K562 (cell line): ENCODE measurements around the gene WFDC8. TPM values are rescaled to one million over a fixed set of nuclear protein-coding genes. Genes with fewer than 3 reads are reported as not detected.

ENCODE experiments used
- ATAC-seq: fragments of 200-7000 bp; cut with Tn5 transposase; 3 replicates; pipeline ENCODE4 v1.9.1; 2020; ENCODE audit warnings: moderate library complexity
- BruUV-seq: library from RNA; stranded (reverse); fragments of 400-500 nt; replicated peaks from 2 replicates; lab custom pipeline; 2021; lab: Mats Ljungman, UMichigan
- CTCF ChIA-PET: fragments of 300-600 bp; formaldehyde crosslinking; extraction: SDS; loops from one replicate; lab custom pipeline; 2021; ENCODE audit warnings: low intra/inter-chr PET ratio; lab: Yijun Ruan, JAX
- POLR2A ChIA-PET: fragments of 300-600, 350-650 bp; sonication (Branson Sonifier 250); formaldehyde crosslinking; extraction: SDS; loops from one replicate; lab custom pipeline; 2021; ENCODE audit warnings: antibody characterized with exemption, inconsistent platforms; lab: Yijun Ruan, JAX
- DNase-seq, 4 experiments: peaks; one replicate each; pipeline versions ENCODE4 v3.0.0 to v3.0.0-alpha.2; 2011 to 2018; ENCODE audit warnings: low spot score in 3 of 4, mixed read lengths in 3 of 4; ENCODE audit errors: extremely low read depth in 1 of 4
- FAIRE-seq: peaks from 2 replicates; lab custom pipeline; 2011; peaks lifted over from hg19 to GRCh38; lab: Jason Lieb, UNC
- H2AFZ ChIP-seq: 2 replicates; pipeline ENCODE4 v1.6.0; 2011; ENCODE audit warnings: low read depth, low read length, control low read depth, inconsistent platforms
- H3K27ac ChIP-seq: fragments of 200-600 bp; 3 replicates; pipeline ENCODE4 v1.8.0; 2011; ENCODE audit warnings: low read depth, mild to moderate bottlenecking, control low read depth, inconsistent platforms, low read length, moderate library complexity, mixed read lengths; ENCODE audit errors: extremely low read depth
- H3K27me3 ChIP-seq, 2 experiments: fragments of 300-600 bp in 1 of 2; 2 replicates in 1 of 2; 3 replicates in 1 of 2; pipeline versions ENCODE4 v1.6.0 to v1.8.0; 2011; ENCODE audit warnings: inconsistent platforms in 2 of 2, low read length in 2 of 2, mild to moderate bottlenecking in 1 of 2, mixed read lengths in 1 of 2, moderate library complexity in 1 of 2; ENCODE audit not compliant: control insufficient read depth in 2 of 2, insufficient read depth in 2 of 2
- H3K36me3 ChIP-seq: fragments of 300-600 bp; 3 replicates; pipeline ENCODE4 v1.8.0; 2011; ENCODE audit warnings: mild to moderate bottlenecking, low read length, inconsistent platforms; ENCODE audit not compliant: control insufficient read depth, insufficient read depth
- H3K4me1 ChIP-seq, 2 experiments: fragments of 200-600 bp in 1 of 2; replicated peaks in 1 of 2; 2 replicates in 1 of 2; 3 replicates in 1 of 2; pipeline versions ENCODE4 v1.5.1 to v1.8.0; 2011; ENCODE audit warnings: inconsistent platforms in 2 of 2, low read length in 2 of 2, mild to moderate bottlenecking in 1 of 2, mixed read lengths in 1 of 2, moderate library complexity in 1 of 2; ENCODE audit not compliant: control insufficient read depth in 2 of 2, insufficient read depth in 2 of 2
- H3K4me2 ChIP-seq: 2 replicates; pipeline ENCODE4 v1.6.1; 2011; ENCODE audit warnings: low read length, control low read depth, inconsistent platforms, mixed read lengths; ENCODE audit not compliant: insufficient read depth
- H3K4me3 ChIP-seq: fragments of 200-600 bp; sonication (generic), shearing (Covaris generic); 2 replicates; pipeline ENCODE4 v1.5.1; 2016; ENCODE audit warnings: control low read depth, inconsistent platforms
- H3K79me2 ChIP-seq: fragments of 200-600 bp; 3 replicates; pipeline ENCODE4 v1.8.0; 2011; ENCODE audit warnings: low read length, inconsistent platforms; ENCODE audit not compliant: control insufficient read depth, insufficient read depth
- H3K9ac ChIP-seq, 2 experiments: 2 replicates each; pipeline versions ENCODE4 v1.6.0 to v1.6.1; 2011; ENCODE audit warnings: low read depth in 2 of 2, low read length in 2 of 2, control low read depth in 1 of 2, inconsistent platforms in 1 of 2, mild to moderate bottlenecking in 1 of 2, mixed read lengths in 1 of 2; ENCODE audit not compliant: insufficient read depth in 1 of 2
- H3K9me1 ChIP-seq: one replicate; pipeline ENCODE4 v1.6.0; 2011; ENCODE audit warnings: inconsistent platforms, mild to moderate bottlenecking, low read length, moderate library complexity; ENCODE audit not compliant: control insufficient read depth, insufficient read depth
- H3K9me3 ChIP-seq: replicated peaks from 2 replicates; pipeline ENCODE4 v1.5.1; 2011; ENCODE audit warnings: low read depth, low read length, inconsistent platforms; ENCODE audit not compliant: control insufficient read depth, insufficient read depth
- H4K20me1 ChIP-seq: replicated peaks from 2 replicates; pipeline ENCODE4 v1.6.1; 2011; ENCODE audit warnings: low read length, inconsistent platforms, mixed read lengths; ENCODE audit not compliant: control insufficient read depth, insufficient read depth
- ETV1 ChIP-seq: fragments of 450-650 bp; conservative IDR thresholded peaks from 2 replicates; pipeline ENCODE4 v1.6.1; 2016; ENCODE audit warnings: missing genetic modification characterization, control low read depth, low read depth, missing compliant biosample characterization
- ETV6 ChIP-seq, 3 experiments: fragments of 150-350 bp in 1 of 3; sonication (generic) in 1 of 3; formaldehyde crosslinking in 1 of 3; IDR thresholded peaks; 2 replicates each; pipeline versions ENCODE4 v1.6.1 to v1.8.0; 2014 to 2022; ENCODE audit warnings: borderline replicate concordance in 2 of 3, low read depth in 2 of 3, antibody characterized with exemption in 1 of 3, low read length in 1 of 3, mild to moderate bottlenecking in 1 of 3, missing genetic modification reagents in 1 of 3
- FOSL1 ChIP-seq: fragments of 200-800 bp; sonication (Bioruptor generic); conservative IDR thresholded peaks from 2 replicates; pipeline ENCODE4 v1.6.1; 2016; ENCODE audit warnings: missing genetic modification characterization, missing compliant biosample characterization
- HIVEP1 ChIP-seq: fragments of 250-450 bp; sonication (Bioruptor Pico); IDR thresholded peaks from 2 replicates; pipeline ENCODE4 v1.4.0; 2020; ENCODE audit warnings: mild to moderate bottlenecking
- HMGN3 ChIP-seq: IDR thresholded peaks from 2 replicates; pipeline ENCODE4 v1.6.1; 2011; ENCODE audit warnings: borderline replicate concordance, low read depth, mild to moderate bottlenecking, mixed read lengths, low read length; ENCODE audit not compliant: insufficient read length; ENCODE audit errors: extremely low read depth
- HSF4 ChIP-seq: fragments of 250-450 bp; sonication (Bioruptor Pico); IDR thresholded peaks from 2 replicates; pipeline ENCODE4 v2.1.2; 2022; ENCODE audit warnings: mild to moderate bottlenecking, moderate library complexity, borderline replicate concordance
- JUND ChIP-seq, 2 experiments: IDR thresholded peaks; 2 replicates in 1 of 2; 3 replicates in 1 of 2; pipeline ENCODE4 v1.6.1; 2011; ENCODE audit warnings: borderline replicate concordance in 2 of 2, low read depth in 2 of 2, low read length in 2 of 2, improper control_type of control experiment in 1 of 2, missing biosample characterization in 1 of 2, missing genetic modification characterization in 1 of 2, missing genetic modification reagents in 1 of 2
- KHSRP ChIP-seq: fragments of 450-650 bp; IDR thresholded peaks from 2 replicates; pipeline ENCODE4 v1.6.1; 2017
- MEIS2 ChIP-seq: fragments of 450-650 bp; IDR thresholded peaks from 2 replicates; pipeline ENCODE4 v1.6.1; 2014; ENCODE audit warnings: mild to moderate bottlenecking; ENCODE audit not compliant: partially characterized antibody
- POLR2H ChIP-seq: IDR thresholded peaks from 2 replicates; pipeline ENCODE4 v1.6.1; 2016; ENCODE audit warnings: missing genetic modification characterization, low read depth, mild to moderate bottlenecking, control low read depth, missing compliant biosample characterization, moderate library complexity
- ZNF175 ChIP-seq: fragments of 200-800 bp; sonication (Bioruptor generic); IDR thresholded peaks from 2 replicates; pipeline ENCODE4 v1.6.1; 2016; ENCODE audit warnings: low read depth, mild to moderate bottlenecking, missing genetic modification characterization, missing compliant biosample characterization
- ZNF584 ChIP-seq: fragments of 200-800 bp; sonication (Bioruptor generic); IDR thresholded peaks from 2 replicates; pipeline ENCODE4 v1.6.1; 2016; ENCODE audit warnings: low read depth, mild to moderate bottlenecking, missing genetic modification characterization, missing compliant biosample characterization
- ZNF589 ChIP-seq: fragments of 200-800 bp; sonication (Bioruptor generic); IDR thresholded peaks from 2 replicates; pipeline ENCODE4 v1.6.1; 2016; ENCODE audit warnings: low read depth, missing genetic modification characterization, missing compliant biosample characterization
- ZNF75A ChIP-seq: fragments of 450-650 bp; formaldehyde crosslinking; IDR thresholded peaks from 2 replicates; pipeline ENCODE4 v1.4.0; 2020; ENCODE audit warnings: mild to moderate bottlenecking
- ZSCAN32 ChIP-seq: fragments of 450-650 bp; formaldehyde crosslinking; IDR thresholded peaks from 2 replicates; pipeline ENCODE4 v1.4.0; 2020; ENCODE audit warnings: mild to moderate bottlenecking, moderate library complexity
- WGBS: fragments of 100-300 bp; shearing (Covaris generic); methylation state at CpG from one replicate; pipeline ENCODE4 v1.1.6; 2016; ENCODE audit warnings: low coverage, mixed read lengths; ENCODE audit not compliant: insufficient coverage; ENCODE audit errors: missing lambda C conversion rate; 5-methylcytosine and 5-hydroxymethylcytosine counted together
- in situ Hi-C: fragments of 300-500 bp; cut with MboI; formaldehyde crosslinking; loops from 4 replicates; pipeline ENCODE4 v1.15.0; 2018; ENCODE audit warnings: inconsistent platforms, mixed read lengths
- intact Hi-C: fragments of 100-400 bp; cut with micrococcal nuclease; formaldehyde crosslinking; loops from 2 replicates; pipeline ENCODE4 v1.14.2; 2022
- polyA plus RNA-seq, 8 experiments: library from polyadenylated mRNA; depleted of rRNA in 4 of 8; stranded (reverse) in 5 of 8; unstranded in 3 of 8; fragments of >200 nt; fragmentation: Nextera tagmentation in 2 of 8; fragmentation: Illumina TruSeq in 1 of 8; extraction: Ambion mirVana in 2 of 8; extraction: Trizol in 1 of 8; gene quantifications; 2 replicates each; pipeline versions ENCODE4 v1.2.1 to v1.2.3, GENCODE V29; 2011 to 2014; ENCODE audit warnings: inconsistent platforms in 1 of 8, missing spikeins in 1 of 8
- total RNA-seq, 7 experiments: library from RNA; depleted of rRNA in 6 of 7; stranded (reverse); fragments of >200 nt in 6 of 7; fragmentation: Illumina TruSeq in 2 of 7; extraction: Trizol in 2 of 7; gene quantifications; 2 replicates each; pipeline versions ENCODE4 v1.2.1 to v1.2.3, GENCODE V29; 2011 to 2021; ENCODE audit warnings: low replicate concordance in 1 of 7
- TF ChIP-seq, protein P1 (sequence below): fragments of 450-650 bp; formaldehyde crosslinking; IDR thresholded peaks from 2 replicates; pipeline ENCODE4 v1.4.0; 2022; ENCODE audit warnings: mild to moderate bottlenecking, moderate library complexity
- TF ChIP-seq, protein P2 (sequence below): fragments of 450-650 bp; formaldehyde crosslinking; conservative IDR thresholded peaks from 2 replicates; pipeline ENCODE4 v1.4.0; 2022; ENCODE audit warnings: mild to moderate bottlenecking, missing genetic modification characterization

WFDC8 gene
- total and polyA plus RNA-seq, 9 of the 15 experiments (the other 6 are each of a cell fraction or from before 2014, with no cell fraction given) = not detected

DNA sequence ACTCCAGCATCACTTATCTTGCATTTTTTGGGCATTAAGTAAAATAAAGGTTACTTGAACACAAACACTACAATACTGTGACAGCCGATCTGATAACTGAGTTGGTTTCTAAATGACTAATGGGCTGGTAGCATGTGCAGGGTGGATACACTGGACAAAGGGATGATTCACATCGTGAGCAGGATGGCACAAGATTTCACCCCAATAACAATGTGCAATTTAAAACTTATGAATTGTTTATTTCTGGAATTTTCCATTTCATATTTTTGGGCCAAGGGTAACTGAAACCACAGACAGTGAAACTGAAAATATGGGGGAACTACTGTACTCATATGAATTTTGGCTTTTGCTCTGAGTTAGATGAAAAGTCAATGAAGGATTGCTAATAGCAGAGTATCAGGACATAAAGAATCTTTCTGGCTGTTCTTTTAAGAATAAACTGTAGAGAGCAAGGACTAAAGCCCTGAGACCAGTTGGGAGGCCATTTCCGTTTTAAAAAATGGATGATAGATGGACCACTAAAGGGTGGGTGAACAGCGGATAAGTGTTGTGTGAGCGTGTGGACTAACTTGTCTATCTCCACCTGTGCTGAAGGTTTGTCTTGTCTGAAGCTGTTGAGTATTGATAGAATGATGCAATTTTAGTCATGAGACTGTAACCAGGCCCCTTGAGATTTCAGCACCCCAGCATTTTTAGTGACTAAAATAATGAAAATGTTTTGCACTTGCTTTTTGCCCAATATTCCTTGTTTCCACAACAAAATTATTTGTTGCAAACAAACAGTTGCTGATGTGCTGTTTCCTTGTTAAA is 71.9 kb downstream of the WFDC8 start:
- intact Hi-C loops = no loop called here
- TF ChIP-seq, protein P1, sequence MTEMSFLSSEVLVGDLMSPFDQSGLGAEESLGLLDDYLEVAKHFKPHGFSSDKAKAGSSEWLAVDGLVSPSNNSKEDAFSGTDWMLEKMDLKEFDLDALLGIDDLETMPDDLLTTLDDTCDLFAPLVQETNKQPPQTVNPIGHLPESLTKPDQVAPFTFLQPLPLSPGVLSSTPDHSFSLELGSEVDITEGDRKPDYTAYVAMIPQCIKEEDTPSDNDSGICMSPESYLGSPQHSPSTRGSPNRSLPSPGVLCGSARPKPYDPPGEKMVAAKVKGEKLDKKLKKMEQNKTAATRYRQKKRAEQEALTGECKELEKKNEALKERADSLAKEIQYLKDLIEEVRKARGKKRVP (CRISPR knock-in tag) = peak; percentile 76
- no peak for TF ChIP-seq ZNF75A (CRISPR knock-in tag)
- 0 out of 2 replicates have a peak, but pooled peaks have one; percentile 46 for TF ChIP-seq ZNF589
- peak; percentile 57; the same call in 1 of the 2 replicates for TF ChIP-seq ZNF584 (CRISPR knock-in tag)
- TF ChIP-seq HSF4 = no peak
- TF ChIP-seq ETV6 (IDR thresholded peaks at IDR 0.05; ENCODE audit: borderline replicate concordance in 1 of 2, low read depth in 2 of 2, low read length in 1 of 2) = no peak
- no peak for TF ChIP-seq ETV6 (CRISPR knock-in tag; IDR thresholded peaks at IDR 0.05; ENCODE audit: borderline replicate concordance)
- TF ChIP-seq JUND (IDR thresholded peaks at IDR 0.05; ENCODE audit: borderline replicate concordance, low read depth, low read length) = peak; percentile 40; the same call in 1 of the 2 replicates
- TF ChIP-seq JUND (tag; IDR thresholded peaks at IDR 0.05; ENCODE audit: borderline replicate concordance, low read depth, low read length) = no peak
- peak; percentile 73 for TF ChIP-seq FOSL1 (tag)
- TF ChIP-seq, protein P2, sequence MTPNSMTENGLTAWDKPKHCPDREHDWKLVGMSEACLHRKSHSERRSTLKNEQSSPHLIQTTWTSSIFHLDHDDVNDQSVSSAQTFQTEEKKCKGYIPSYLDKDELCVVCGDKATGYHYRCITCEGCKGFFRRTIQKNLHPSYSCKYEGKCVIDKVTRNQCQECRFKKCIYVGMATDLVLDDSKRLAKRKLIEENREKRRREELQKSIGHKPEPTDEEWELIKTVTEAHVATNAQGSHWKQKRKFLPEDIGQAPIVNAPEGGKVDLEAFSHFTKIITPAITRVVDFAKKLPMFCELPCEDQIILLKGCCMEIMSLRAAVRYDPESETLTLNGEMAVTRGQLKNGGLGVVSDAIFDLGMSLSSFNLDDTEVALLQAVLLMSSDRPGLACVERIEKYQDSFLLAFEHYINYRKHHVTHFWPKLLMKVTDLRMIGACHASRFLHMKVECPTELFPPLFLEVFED (CRISPR knock-in tag) = no peak
- TF ChIP-seq ZSCAN32 (CRISPR knock-in tag) = 0 out of 2 replicates have a peak, but pooled peaks have one; percentile 19
- peak; percentile 62; the same call in 1 of the 2 replicates for TF ChIP-seq ZNF175 (CRISPR knock-in tag)
- peak; percentile 47 for TF ChIP-seq MEIS2
- peak; percentile 27; the same call in 1 of the 2 replicates for TF ChIP-seq ETV1 (tag)
- no peak for TF ChIP-seq KHSRP
- TF ChIP-seq HMGN3 = no peak
- TF ChIP-seq POLR2H = peak; percentile 44; the same call in 1 of the 2 replicates
- TF ChIP-seq HIVEP1 = no peak

More for the DNA sequence above, 71.9 kb downstream of the WFDC8 start:
- no TSS peak for BruUV-seq
- ATAC-seq (peak; percentile 57), DNase-seq (no peak), FAIRE-seq (no peak)
- no peak overlapping the region for H3K9ac ChIP-seq
- no peaks in the 10 kb centered on the region for H3K9me3 ChIP-seq
- ChIA-PET CTCF (no interaction called here), POLR2A (no interaction called here)
- H3K4me2 ChIP-seq = no peak overlapping the region
- H3K4me3 ChIP-seq = no peak overlapping the region
- H3K27me3 ChIP-seq = peaks cover 0 to 3% of the 10 kb centered on the region in 2 experiments; a peak in 1 of 5 replicates
- H3K36me3 ChIP-seq = no peaks in the 10 kb centered on the region
- H3K79me2 ChIP-seq = no peaks in the 10 kb centered on the region
- H3K27ac ChIP-seq = no peak overlapping the region
- H2AFZ ChIP-seq = no peak overlapping the region
- peaks cover 0 to 7% of the 10 kb centered on the region in 2 experiments; a peak in 3 of 5 replicates for H3K4me1 ChIP-seq
- in situ Hi-C loops = no loop called here
- 7% methylated on average over 5 of the region's 5 CpGs for WGBS
- no peaks in the 10 kb centered on the region for H3K9me1 ChIP-seq
- H4K20me1 ChIP-seq = no peaks in the 10 kb centered on the region
